H1 (cell line): ENCODE measurements around the gene CISD2. TPM values are rescaled to one million over a fixed set of nuclear protein-coding genes. Genes with fewer than 3 reads are reported as not detected.

ENCODE experiments used
- ASH2L ChIP-seq: fragments of 200-600, 300-600 bp; sonication (generic); IDR thresholded peaks from one replicate; pipeline ENCODE4 v1.7.1; 2017; ENCODE audit warnings: low read length
- CHD2 ChIP-seq: IDR thresholded peaks from 2 replicates; pipeline ENCODE4 v1.6.1; 2012; ENCODE audit warnings: low read length, improper control_type of control experiment
- KDM1A ChIP-seq: fragments of 200-600, 300-600 bp; sonication (generic); IDR thresholded peaks from 2 replicates; pipeline ENCODE4 v1.7.1; 2016; ENCODE audit warnings: mild to moderate bottlenecking, low read length, borderline replicate concordance
- POU5F1 ChIP-seq: IDR thresholded peaks from 2 replicates; pipeline ENCODE4 v1.6.1; 2011; ENCODE audit warnings: low read depth, mild to moderate bottlenecking, low read length, moderate library complexity
- polyA plus RNA-seq, 7 experiments: library from polyadenylated mRNA; depleted of rRNA in 3 of 7; stranded (reverse) in 5 of 7; unstranded in 2 of 7; fragments of >200 nt in 5 of 7; fragments of 200-250 nt in 2 of 7; gene quantifications; 1 replicate in 5 of 7; 2 replicates in 1 of 7; 4 replicates in 1 of 7; pipeline versions ENCODE4 v1.2.1 to v1.2.3, GENCODE V29; 2011 to 2013; ENCODE audit warnings: missing spikeins in 2 of 7, mixed read lengths in 2 of 7
- total RNA-seq: library from RNA; stranded (reverse); fragmentation: NEBNext Ultra II Directional; extraction: Animal tissue kit (Norgen Biotek cat#: 25700); gene quantifications from 2 replicates; pipeline ENCODE4 v1.2.1, GENCODE V29; 2021

CISD2 gene
- total and polyA plus RNA-seq, 2 of the 8 experiments (the other 6 are each of a cell fraction or from before 2014, with no cell fraction given) = 23.7 to 48.3 TPM

GRCh38 chr4:102842367-102842766 is 26.4 kb upstream of the CISD2 start (continued):
- no peak for TF ChIP-seq CHD2
- TF ChIP-seq POU5F1 = no peak
- no peak for TF ChIP-seq ASH2L
- no peak for TF ChIP-seq KDM1A
